Measurements from ENCODE around the gene CRY2. TPM values are rescaled to one million over a fixed set of nuclear protein-coding genes. Genes with fewer than 3 reads are reported as not detected.

CRY2 gene
- total and polyA plus RNA-seq, 2 of the 13 experiments (the other 11 are each of a cell fraction or from before 2014, with no cell fraction given) = 10.1 to 12.2 TPM

GRCh38 chr11:45810431-45811108 is 36.7 kb upstream of the CRY2 start:
- H2AFZ ChIP-seq (ENCODE audit: low read length) = no peak overlapping the region
- no peak overlapping the region for H3K9ac ChIP-seq (ENCODE audit: insufficient read depth, low read depth, low read length)
- WGBS (ENCODE audit: low lambda C conversion rate) = 96% methylated on average over 19 of the region's 23 CpGs
- H3K4me3 ChIP-seq (replicated peaks in 1 of 3; ENCODE audit: insufficient read depth in 1 of 3, low read depth in 2 of 3, low read length in 3 of 3) = no peak overlapping the region
- intact Hi-C loops (cut with micrococcal nuclease; ENCODE audit: unreplicated experiment) = no loop called here
- H3K36me3 ChIP-seq (replicated peaks in 1 of 2; ENCODE audit: control insufficient read depth in 1 of 2, insufficient read depth in 2 of 2, low read length in 2 of 2) = peaks cover 1 to 16% of the 10 kb centered on the region in 2 experiments; a peak in 2 of 5 replicates
- no peak for DNase-seq (ENCODE audit: low spot score)
- no peak overlapping the region for H3K27ac ChIP-seq (ENCODE audit: extremely low read length, insufficient read depth, low read length)
- CTCF ChIA-PET (ENCODE audit: low intra/inter-chr PET ratio, low total read pairs) = no interaction called here
- TF ChIP-seq HNRNPL (IDR thresholded peaks at IDR 0.05; ENCODE audit: low read depth, low read length) (0 out of 2 replicates have a peak, but pooled peaks have one; percentile 61), NFKBIZ (CRISPR knock-in tag; IDR thresholded peaks at IDR 0.05) (no peak)
- no TSS peak for BruUV-seq (replicated peaks)
- in situ Hi-C loops (cut with HindIII; ENCODE audit: extremely low pct_ligation_motif_present, low pct_unique_long_range_greater_than_20kb) = no loop called here
- ATAC-seq = no peak
- no peak for FAIRE-seq
- peaks cover 32% of the 10 kb centered on the region for H3K4me1 ChIP-seq (ENCODE audit: insufficient read depth, low read length)
- H3K79me2 ChIP-seq (ENCODE audit: insufficient read depth, low read length) = peaks cover 11% of the 10 kb centered on the region
- H3K4me2 ChIP-seq (ENCODE audit: low read depth, low read length) = no peak overlapping the region
- POLR2A ChIA-PET = no interaction called here
- H3K9me3 ChIP-seq (ENCODE audit: low read length) = no peaks in the 10 kb centered on the region
- H3K27me3 ChIP-seq (ENCODE audit: control insufficient read depth in 1 of 2, insufficient read depth in 2 of 2, low read length in 2 of 2) = no peaks in the 10 kb centered on the region
- H4K20me1 ChIP-seq (ENCODE audit: insufficient read depth, low read length) = no peaks in the 10 kb centered on the region; the same call in none of the 2 replicates

- Histone ChIP-seq H3K9me3 (ENCODE audit: low read length) (no peaks in the 10 kb centered on the region), H4K20me1 (ENCODE audit: insufficient read depth, low read length) (no peaks in the 10 kb centered on the region; the same call in none of the 2 replicates), H3K27ac (ENCODE audit: extremely low read length, insufficient read depth, low read length) (no peak overlapping the region), H3K79me2 (ENCODE audit: insufficient read depth, low read length) (peaks cover 7% of the 10 kb centered on the region), H3K4me2 (ENCODE audit: low read depth, low read length) (no peak overlapping the region), H3K4me1 (ENCODE audit: insufficient read depth, low read length) (peaks cover 29% of the 10 kb centered on the region), H3K36me3 (replicated peaks in 1 of 2; ENCODE audit: control insufficient read depth in 1 of 2, insufficient read depth in 2 of 2, low read length in 2 of 2) (peaks cover 1 to 16% of the 10 kb centered on the region in 2 experiments; a peak in 2 of 5 replicates), H3K4me3 (replicated peaks in 1 of 3; ENCODE audit: insufficient read depth in 1 of 3, low read depth in 2 of 3, low read length in 3 of 3) (no peak overlapping the region), H2AFZ (ENCODE audit: low read length) (no peak overlapping the region), H3K27me3 (ENCODE audit: control insufficient read depth in 1 of 2, insufficient read depth in 2 of 2, low read length in 2 of 2) (no peaks in the 10 kb centered on the region), H3K9ac (ENCODE audit: insufficient read depth, low read depth, low read length) (no peak overlapping the region)
- ChIA-PET CTCF (ENCODE audit: low intra/inter-chr PET ratio, low total read pairs) (no interaction called here), POLR2A (no interaction called here)
- DNase-seq (ENCODE audit: low spot score) (no peak), ATAC-seq (no peak), FAIRE-seq (no peak)
- intact Hi-C loops (cut with micrococcal nuclease; ENCODE audit: unreplicated experiment) = no loop called here
- TF ChIP-seq MTERF4 (CRISPR knock-in tag; IDR thresholded peaks at IDR 0.05) (no peak), ZSCAN12 (CRISPR knock-in tag; IDR thresholded peaks at IDR 0.05) (no peak), HDAC6 (IDR thresholded peaks at IDR 0.05; ENCODE audit: low read depth, low read length) (no peak), NAIF1 (CRISPR knock-in tag; IDR thresholded peaks at IDR 0.05; ENCODE audit: borderline replicate concordance) (no peak)
- no TSS peak for BruUV-seq (replicated peaks)
- in situ Hi-C loops (cut with HindIII; ENCODE audit: extremely low pct_ligation_motif_present, low pct_unique_long_range_greater_than_20kb) = no loop called here
- 91% methylated on average over 14 of the region's 17 CpGs for WGBS (ENCODE audit: low lambda C conversion rate)
These were observed 36.2 kb upstream of the CRY2 start for GRCh38 chr11:45811109-45811435.

Measured in HepG2 (cell line).